Ramos (cell line): Measurements from ENCODE around the gene OLFML2A.
"Not testable (repeated sequence)": the region's sequence is repeated elsewhere in the genome, so short reads cannot be mapped to it uniquely, and the experiment has no call there.

Experiments used
- in situ Hi-C: fragments of 300-500 bp; cut with MboI; formaldehyde crosslinking; loops from one replicate; pipeline ENCODE4 v1.14.3; 2022; ENCODE audit warnings: low sequenced_read_pairs; ENCODE audit not compliant: unreplicated experiment

OLFML2A gene

GRCh38 chr9:124813501-124814163, 36.7 kb downstream of the OLFML2A start:
- in situ Hi-C loops, result no loop called here

GRCh38 chr9:124814164-124814535, 37.2 kb downstream of the OLFML2A start:
- in situ Hi-C loops, result no loop called here

- in situ Hi-C loops, result no loop called here
Observed at GRCh38 chr9:124815601-124816000, 38.7 kb downstream of the OLFML2A start.

- in situ Hi-C loops, result no loop called here
Observed at GRCh38 chr9:124818431-124819281, 41.7 kb downstream of the OLFML2A start.

GRCh38 chr9:124820698-124821623, 44.0 kb downstream of the OLFML2A start:
- in situ Hi-C loops, result no loop called here

- in situ Hi-C loops, result no loop called here
Observed at GRCh38 chr9:124828489-124829333, 51.8 kb downstream of the OLFML2A start.

- in situ Hi-C loops, result no loop called here
Observed at GRCh38 chr9:124829334-124829669, 52.4 kb downstream of the OLFML2A start.

- in situ Hi-C loops, result no loop called here
Observed at GRCh38 chr9:124830593-124830992, 53.7 kb downstream of the OLFML2A start.

- in situ Hi-C loops, result no loop called here
Observed at GRCh38 chr9:124831642-124832364, 54.9 kb downstream of the OLFML2A start.

- in situ Hi-C loops, result no loop called here
Observed at GRCh38 chr9:124834591-124834990, 57.7 kb downstream of the OLFML2A start.

GRCh38 chr9:124835026-124835557, 58.2 kb downstream of the OLFML2A start:
- in situ Hi-C loops, result no loop called here

GRCh38 chr9:124838132-124838531, 61.2 kb downstream of the OLFML2A start:
- in situ Hi-C loops, result not testable (repeated sequence)

- in situ Hi-C loops, result not testable (repeated sequence)
Observed at GRCh38 chr9:124838567-124839275, 61.8 kb downstream of the OLFML2A start.

GRCh38 chr9:124839612-124840299, 62.8 kb downstream of the OLFML2A start:
- in situ Hi-C loops, result loop anchor here (10.0 kb wide), 1 partner anchor 225 kb away; no protein-coding TSS in a partner anchor

- in situ Hi-C loops, result loop anchor here (10.0 kb wide), 1 partner anchor 226 kb away; no protein-coding TSS in a partner anchor
Observed at GRCh38 chr9:124840300-124840833, 63.4 kb downstream of the OLFML2A start.

- in situ Hi-C loops, result loop anchor here (10.0 kb wide), 1 partner anchor 226 kb away; no protein-coding TSS in a partner anchor
Observed at GRCh38 chr9:124841075-124841821, 64.3 kb downstream of the OLFML2A start.
